ENCODE results near the gene LIG1.
A peak's percentile ranks its signal among the peaks of the same experiment; 100 is the strongest.
"Not testable (repeated sequence)": the region's sequence is repeated elsewhere in the genome, so short reads cannot be mapped to it uniquely, and the experiment has no call there.

LIG1 gene

DNA sequence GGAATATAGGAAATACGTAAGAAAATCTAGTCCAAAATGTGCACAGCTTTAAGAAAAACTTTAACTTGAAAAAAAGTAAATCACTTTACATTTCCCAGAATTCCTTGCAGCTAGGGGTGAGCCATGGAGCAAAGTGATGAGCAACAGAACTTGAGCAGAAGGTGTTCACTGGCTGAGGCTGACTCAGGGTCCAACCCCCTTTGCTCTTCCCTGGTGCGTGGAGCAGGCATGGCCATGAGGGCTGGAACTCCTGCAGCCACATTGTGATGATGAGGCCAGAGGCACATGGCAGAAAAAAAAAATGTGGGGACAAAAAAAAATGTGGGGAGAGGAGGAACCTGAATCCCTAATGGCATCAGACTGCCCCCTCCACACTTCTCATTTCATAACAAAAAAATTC, 49.6 kb downstream of the LIG1 start:
- no peak for DNase-seq

DNA sequence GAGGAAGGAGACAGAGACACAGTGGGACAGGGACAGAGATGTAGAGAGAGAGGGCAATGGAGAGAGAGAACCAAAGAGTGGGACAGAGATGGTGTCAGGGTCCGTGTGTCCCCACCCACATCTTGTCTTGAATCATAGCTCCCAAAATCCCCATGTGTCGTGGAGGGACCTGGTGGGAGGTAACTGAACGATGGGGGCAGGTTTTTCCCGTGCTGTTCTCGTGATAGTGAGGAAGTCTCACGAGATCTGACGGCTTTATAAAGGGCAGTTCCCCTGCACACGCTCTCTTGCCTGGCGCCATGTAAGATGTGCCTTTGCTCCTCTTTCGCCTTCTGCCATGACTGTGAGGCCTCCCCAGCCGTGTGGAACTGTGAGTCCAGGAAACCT, 52.0 kb downstream of the LIG1 start:
- DNase-seq = no peak

- no peak for DNase-seq
Measured at GRCh38 chr19:48117515-48118130, 52.5 kb downstream of the LIG1 start.

DNA sequence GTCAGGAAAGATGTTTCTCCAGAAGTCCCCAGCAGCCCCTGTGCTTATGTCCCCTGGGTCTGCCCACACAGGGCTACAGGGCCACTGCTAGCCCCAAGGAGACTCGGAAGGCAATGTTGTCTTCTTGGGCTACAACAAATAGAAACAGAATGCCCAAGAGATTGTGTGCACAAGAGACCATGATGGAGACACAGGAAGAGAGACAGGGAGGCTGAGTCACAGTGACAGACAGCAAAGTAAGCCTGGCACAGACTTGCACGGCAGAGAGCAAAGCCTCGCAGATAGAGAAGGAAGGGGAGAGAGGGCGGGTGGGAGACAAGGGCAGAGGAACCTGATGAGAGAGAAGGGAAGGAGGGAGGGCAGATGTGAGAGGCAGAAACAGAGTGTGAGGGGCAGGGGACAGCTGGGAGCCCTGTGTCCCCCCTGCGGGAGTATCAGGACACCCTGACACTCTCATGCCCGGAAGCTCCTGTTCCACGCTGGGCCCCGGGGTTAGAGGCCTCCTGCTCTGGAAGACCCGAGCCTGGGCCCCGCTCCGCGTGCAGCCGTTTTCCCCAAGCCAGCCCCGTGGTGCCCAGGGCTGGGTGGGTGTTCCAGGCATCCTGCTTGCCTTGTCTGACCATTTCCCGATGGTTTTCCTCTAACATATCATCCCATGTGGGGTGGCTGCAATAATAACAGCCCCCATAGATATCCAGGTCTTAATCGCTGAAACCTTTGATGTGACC, 56.8 kb downstream of the LIG1 start:
- no peak for DNase-seq

DNA sequence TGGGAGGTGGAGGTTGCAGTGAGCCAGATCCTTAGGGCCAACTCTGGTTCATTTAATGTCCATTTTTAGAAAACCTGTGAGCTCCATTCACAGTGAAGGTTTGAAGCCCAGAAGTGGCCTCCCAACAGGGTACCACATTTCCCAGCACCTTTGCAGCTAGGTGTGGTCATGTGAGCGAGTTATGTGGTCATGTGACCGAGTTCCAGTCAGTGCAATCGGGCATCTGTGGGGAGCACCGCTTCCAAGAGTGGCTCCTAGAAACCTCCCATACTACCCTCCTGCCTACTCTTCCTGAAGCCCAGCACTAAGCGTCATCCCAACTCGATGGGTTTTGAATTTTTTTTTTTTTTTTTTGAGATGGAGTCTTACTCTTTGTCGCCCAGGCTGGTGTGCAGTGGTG, 58.9 kb downstream of the LIG1 start:
- DNase-seq = no peak

GRCh38 chr19:48110350-48110966, 59.7 kb downstream of the LIG1 start, which contains the start of gene PLA2G4C:
PLA2G4C (minus strand) TSS chr19:48110817; CDS start chr19:48106529, 4,288 bp downstream.
- peak; percentile 79 for DNase-seq

DNA sequence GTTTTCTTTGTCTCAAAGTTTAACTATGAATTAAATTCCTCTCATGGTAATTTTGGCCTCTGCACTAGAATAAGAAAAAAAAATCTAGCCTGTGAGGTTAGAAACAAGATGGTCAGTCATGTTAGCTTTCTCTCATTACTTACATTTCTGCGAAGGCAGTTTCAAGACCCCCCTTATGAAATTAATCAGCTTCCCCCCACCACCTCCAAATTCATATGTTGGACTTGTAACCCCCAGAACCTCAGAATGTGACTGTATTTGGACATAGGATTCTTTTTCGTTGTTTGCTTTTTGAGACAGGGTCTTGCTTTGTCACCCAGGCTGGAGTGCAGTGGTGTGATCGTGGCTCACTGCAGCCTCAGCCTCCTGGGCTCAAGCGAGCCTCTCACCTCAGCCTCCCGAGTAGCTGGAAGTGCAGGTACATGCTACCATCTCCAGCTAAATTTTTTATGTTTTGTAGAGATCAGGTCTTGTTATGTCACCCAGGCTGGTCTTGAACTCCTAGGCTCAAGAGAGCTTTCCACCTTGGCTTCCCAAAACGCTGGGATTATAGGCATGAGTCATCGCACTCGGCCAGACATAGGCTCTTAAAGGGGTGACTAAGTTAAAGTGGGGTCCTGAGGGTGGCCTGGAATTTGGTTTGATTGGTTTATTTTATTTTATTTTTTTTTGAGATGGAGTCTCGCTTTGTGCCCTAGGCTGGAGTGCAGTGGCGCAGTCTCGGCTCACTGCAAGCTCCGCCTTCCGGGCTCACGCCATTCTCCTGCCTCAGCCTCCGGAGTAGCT, 61.0 kb downstream of the LIG1 start:
- no peak for DNase-seq

DNA sequence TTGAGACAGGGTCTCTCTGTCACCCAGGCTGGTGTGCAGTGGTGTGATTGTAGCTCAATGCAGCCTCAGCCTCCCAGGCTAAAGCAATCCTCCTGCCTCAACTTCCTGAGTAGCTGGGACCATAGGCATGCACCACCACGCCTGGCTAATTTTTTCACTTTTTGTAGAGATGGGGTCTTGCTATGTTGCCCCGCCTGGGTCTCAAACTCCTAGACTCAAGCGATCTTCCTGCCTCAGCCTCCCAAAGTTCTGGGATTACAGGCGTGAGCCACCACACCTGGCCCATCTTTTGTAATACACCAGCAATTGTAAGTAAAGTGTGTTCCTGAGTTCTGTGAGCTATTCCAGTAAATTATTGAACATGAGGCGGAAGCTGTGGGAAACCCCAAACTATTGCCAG, 66.2 kb downstream of the LIG1 start:
- no peak for DNase-seq

GRCh38 chr19:48102870-48103751, 67.0 kb downstream of the LIG1 start:
- peak; percentile 39 for DNase-seq

GRCh38 chr19:48095612-48096175, 74.5 kb downstream of the LIG1 start:
- no peak for DNase-seq

- DNase-seq = no peak
Measured at GRCh38 chr19:48094855-48095203, 75.3 kb downstream of the LIG1 start.

DNA sequence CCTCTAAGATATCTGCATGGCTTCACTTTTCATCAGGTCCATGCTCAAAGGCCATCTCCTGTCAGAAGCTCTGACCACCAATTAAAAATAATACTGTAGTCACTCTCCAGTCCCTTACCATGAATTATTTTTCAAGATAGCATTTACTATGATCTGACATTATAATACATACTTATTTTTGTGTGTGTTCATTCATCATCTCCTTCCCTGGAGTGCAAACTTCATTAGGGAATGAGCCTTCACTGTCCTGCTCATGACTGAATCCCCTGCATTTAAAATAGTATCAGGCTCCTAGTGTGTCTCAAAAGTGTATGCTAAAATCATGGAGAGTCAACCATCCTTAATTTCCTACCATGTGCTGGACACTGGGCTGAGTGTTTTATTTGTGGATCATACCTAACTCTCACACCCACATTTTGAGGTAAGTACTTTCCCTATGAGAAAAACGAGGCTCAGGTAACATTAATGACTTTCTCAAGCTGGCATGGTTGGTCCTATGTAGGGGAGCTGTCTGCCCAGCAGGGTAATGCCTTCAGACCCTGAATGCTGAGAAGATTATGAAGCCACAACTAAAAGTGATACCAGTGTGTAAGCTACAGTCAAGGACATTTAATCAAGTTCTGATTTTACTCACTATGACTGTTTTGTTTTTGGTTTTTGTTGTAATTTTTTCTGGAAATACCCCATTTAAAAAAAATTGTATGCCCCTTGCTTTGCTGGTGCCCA, 75.9 kb downstream of the LIG1 start:
- no peak for DNase-seq

GRCh38 chr19:48091111-48091718, 78.9 kb downstream of the LIG1 start:
- DNase-seq = not testable (repeated sequence)

GRCh38 chr19:48090281-48090802, 79.8 kb downstream of the LIG1 start:
- DNase-seq = no peak

DNA sequence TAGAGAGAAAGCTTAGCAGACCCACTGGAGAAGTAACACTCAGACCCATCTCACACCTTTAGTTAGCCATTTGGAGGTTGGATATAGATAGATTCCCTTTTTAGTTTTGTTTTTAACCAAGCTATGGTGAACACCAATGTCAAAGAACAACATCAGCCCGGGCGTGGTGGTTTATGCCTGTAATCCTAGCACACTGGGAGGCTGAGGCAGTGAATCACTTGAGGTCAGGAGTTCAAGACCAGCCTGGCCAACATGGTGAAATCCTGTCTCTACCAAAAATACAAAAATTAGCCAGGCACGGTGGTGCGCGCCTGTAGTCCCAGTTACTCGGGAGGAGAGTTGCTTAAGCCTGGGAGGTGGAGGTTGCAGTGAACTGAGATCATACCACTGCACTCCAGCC, 81.2 kb downstream of the LIG1 start:
- DNase-seq = not testable (repeated sequence)

DNA sequence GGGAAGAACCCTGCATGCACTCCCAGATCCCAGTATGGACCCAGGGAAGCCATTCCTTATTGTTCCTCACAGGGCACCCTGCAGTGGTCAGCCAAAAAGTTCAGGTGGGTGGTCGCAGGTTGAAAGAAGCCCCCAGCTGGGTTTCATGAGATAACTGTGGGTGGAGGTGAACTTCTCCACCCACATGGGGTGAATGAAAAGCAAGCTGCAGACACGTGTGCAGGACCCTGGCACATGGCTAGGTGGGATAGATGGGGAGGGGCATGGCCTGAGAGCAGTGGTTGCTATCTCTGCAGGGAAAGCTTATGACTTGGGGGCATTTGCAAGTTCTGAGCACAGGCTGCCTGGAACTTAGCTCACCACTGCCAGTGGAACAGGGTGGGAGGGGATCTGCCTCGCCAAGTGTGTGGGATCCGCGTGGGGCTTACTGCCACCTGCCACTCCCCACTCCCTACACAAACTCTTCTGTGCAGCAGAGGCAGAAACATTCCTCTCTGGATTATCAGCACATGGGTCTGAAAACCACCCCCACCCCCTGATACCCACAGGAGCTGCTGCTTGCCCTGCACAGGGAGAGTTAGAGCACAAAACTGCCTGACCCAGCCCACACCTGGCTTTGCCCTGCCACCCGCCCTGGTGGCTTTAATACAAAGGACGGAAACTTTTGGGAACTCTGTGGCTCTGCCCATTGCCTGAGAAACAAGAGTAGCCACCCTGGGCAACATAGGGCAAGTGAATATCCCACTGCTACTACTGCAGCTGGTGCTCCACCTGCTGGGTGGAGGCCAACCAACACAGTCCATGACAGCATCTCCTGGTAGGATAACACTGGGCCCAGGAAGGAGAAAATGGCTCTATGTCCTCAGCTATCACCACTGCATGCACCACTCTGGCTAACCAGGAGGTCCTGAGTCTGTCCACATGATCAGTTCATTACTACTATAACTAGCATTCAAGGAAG, 84.0 kb downstream of the LIG1 start:
- no peak for DNase-seq

GRCh38 chr19:48085076-48085475, 85.1 kb downstream of the LIG1 start:
- no peak for DNase-seq

GRCh38 chr19:48081106-48081505, 89.0 kb downstream of the LIG1 start:
- DNase-seq = no peak

GRCh38 chr19:48070177-48070769, 99.9 kb downstream of the LIG1 start:
- DNase-seq = not testable (repeated sequence)
